K562 (cell line): ENCODE results near the gene C2. TPM values are rescaled to one million over a fixed set of nuclear protein-coding genes. Genes with fewer than 3 reads are reported as not detected.

ENCODE experiments used
- BACH1 ChIP-seq: fragments of 200-800 bp; sonication (Bioruptor generic); IDR thresholded peaks from 2 replicates; pipeline ENCODE4 v1.6.1; 2016; ENCODE audit warnings: missing genetic modification characterization, missing compliant biosample characterization
- CREB5 ChIP-seq: fragments of 250-450 bp; sonication (Bioruptor Pico); IDR thresholded peaks from 2 replicates; pipeline ENCODE4 v1.5.0; 2020; ENCODE audit warnings: mild to moderate bottlenecking
- FIP1L1 ChIP-seq: fragments of 200-400 bp; formaldehyde crosslinking; IDR thresholded peaks from 2 replicates; pipeline ENCODE4 v1.6.1; 2018; ENCODE audit warnings: mild to moderate bottlenecking, low read depth, low read length; ENCODE audit not compliant: poor library complexity, severe bottlenecking
- JUND ChIP-seq, 2 experiments: IDR thresholded peaks; 2 replicates in 1 of 2; 3 replicates in 1 of 2; pipeline ENCODE4 v1.6.1; 2011; ENCODE audit warnings: borderline replicate concordance in 2 of 2, low read depth in 2 of 2, low read length in 2 of 2, improper control_type of control experiment in 1 of 2, missing biosample characterization in 1 of 2, missing genetic modification characterization in 1 of 2, missing genetic modification reagents in 1 of 2
- KDM5B ChIP-seq: fragments of 200-600 bp; sonication (generic); IDR thresholded peaks from 2 replicates; pipeline ENCODE4 v1.6.1; 2012; ENCODE audit warnings: low read depth, mild to moderate bottlenecking, moderate library complexity, low read length, control low read depth, inconsistent platforms; ENCODE audit not compliant: insufficient replicate concordance
- KLF10 ChIP-seq: fragments of 250-450 bp; sonication (Bioruptor Pico); IDR thresholded peaks from 2 replicates; pipeline ENCODE4 v1.6.1; 2021; ENCODE audit warnings: matching md5 sums
- KLF6 ChIP-seq: fragments of 250-450 bp; sonication (Bioruptor Pico); IDR thresholded peaks from 2 replicates; pipeline ENCODE4 v1.4.0; 2020; ENCODE audit warnings: mild to moderate bottlenecking, moderate library complexity, borderline replicate concordance
- MLLT1 ChIP-seq, 2 experiments: fragments of 450-650 bp; IDR thresholded peaks; 2 replicates each; pipeline ENCODE4 v1.6.1; 2016
- NFATC3 ChIP-seq: fragments of 450-650 bp; IDR thresholded peaks from 2 replicates; pipeline ENCODE4 v1.6.1; 2017; ENCODE audit warnings: mild to moderate bottlenecking
- NR2F6 ChIP-seq: fragments of 450-650 bp; formaldehyde crosslinking; IDR thresholded peaks from 2 replicates; pipeline ENCODE4 v1.4.0; 2020; ENCODE audit warnings: mild to moderate bottlenecking
- POLR2AphosphoS2 ChIP-seq: IDR thresholded peaks from 2 replicates; pipeline ENCODE4 v1.6.1; 2012; ENCODE audit warnings: low read length, improper control_type of control experiment
- PTBP1 ChIP-seq: fragments of 200-400 bp; formaldehyde crosslinking; IDR thresholded peaks from 2 replicates; pipeline ENCODE4 v1.6.1; 2017; ENCODE audit warnings: low read depth, low read length
- RREB1 ChIP-seq: fragments of 250-450 bp; sonication (Bioruptor Pico); IDR thresholded peaks from 2 replicates; pipeline ENCODE4 v1.4.0; 2020
- SIX5 ChIP-seq, 2 experiments: IDR thresholded peaks; 2 replicates each; pipeline ENCODE4 v1.6.1; 2011; ENCODE audit warnings: low read length in 2 of 2, borderline replicate concordance in 1 of 2, low read depth in 1 of 2, mild to moderate bottlenecking in 1 of 2, moderate library complexity in 1 of 2; ENCODE audit not compliant: insufficient read depth in 1 of 2
- TARDBP ChIP-seq: fragments of 450-650 bp; IDR thresholded peaks from 2 replicates; pipeline ENCODE4 v1.6.1; 2016
- ZNF324 ChIP-seq: fragments of 250-450 bp; sonication (Bioruptor Pico); IDR thresholded peaks from 2 replicates; pipeline ENCODE4 v1.4.0; 2020; ENCODE audit warnings: mild to moderate bottlenecking
- ZNF655 ChIP-seq: fragments of 250-450 bp; sonication (Bioruptor Pico); IDR thresholded peaks from 2 replicates; pipeline ENCODE4 v1.5.0; 2021
- polyA plus RNA-seq, 8 experiments: library from polyadenylated mRNA; depleted of rRNA in 4 of 8; stranded (reverse) in 5 of 8; unstranded in 3 of 8; fragments of >200 nt; fragmentation: Nextera tagmentation in 2 of 8; fragmentation: Illumina TruSeq in 1 of 8; extraction: Ambion mirVana in 2 of 8; extraction: Trizol in 1 of 8; gene quantifications; 2 replicates each; pipeline versions ENCODE4 v1.2.1 to v1.2.3, GENCODE V29; 2011 to 2014; ENCODE audit warnings: inconsistent platforms in 1 of 8, missing spikeins in 1 of 8
- total RNA-seq, 7 experiments: library from RNA; depleted of rRNA in 6 of 7; stranded (reverse); fragments of >200 nt in 6 of 7; fragmentation: Illumina TruSeq in 2 of 7; extraction: Trizol in 2 of 7; gene quantifications; 2 replicates each; pipeline versions ENCODE4 v1.2.1 to v1.2.3, GENCODE V29; 2011 to 2021; ENCODE audit warnings: low replicate concordance in 1 of 7

Gene C2
- total and polyA plus RNA-seq, 9 of the 15 experiments (the other 6 are each of a cell fraction or from before 2014, with no cell fraction given): 0.05 to 1.1 (median 0.39) TPM; not detected in 1

- TF ChIP-seq ZNF324 (CRISPR knock-in tag) (no peak), CREB5 (peak; percentile 88; the same call in 1 of the 2 replicates), POLR2AphosphoS2 (peak; percentile 64; the same call in 1 of the 2 replicates), FIP1L1 (no peak), NFATC3 (no peak), KLF6 (CRISPR knock-in tag) (no peak), ZNF655 (peak; percentile 74; the same call in 1 of the 2 replicates), SIX5 (IDR thresholded peaks at IDR 0.05; ENCODE audit: borderline replicate concordance in 1 of 2, insufficient read depth in 1 of 2, low read depth in 1 of 2, low read length in 2 of 2) (no peak), NR2F6 (CRISPR knock-in tag) (0 out of 2 replicates have a peak, but pooled peaks have one; percentile 44), BACH1 (tag) (no peak), KLF10 (CRISPR knock-in tag) (0 out of 2 replicates have a peak, but pooled peaks have one; percentile 21), TARDBP (no peak), RREB1 (peak; percentile 96; the same call in 1 of the 2 replicates), MLLT1 (IDR thresholded peaks at IDR 0.05) (peak; percentile 44 to 82; a peak in 2 of 4 replicates), PTBP1 (peak; percentile 52; the same call in 1 of the 2 replicates), KDM5B (no peak), JUND (IDR thresholded peaks at IDR 0.05; ENCODE audit: borderline replicate concordance, low read depth, low read length) (peak; percentile 98), JUND (tag; IDR thresholded peaks at IDR 0.05; ENCODE audit: borderline replicate concordance, low read depth, low read length) (no peak; the same call in 1 of the 3 replicates)
These were observed 43.9 kb downstream of the C2 start (continued) for GRCh38 chr6:31971279-31971992.
